Retinal pigment epithelial cell (primary cell): Measurements from ENCODE around the gene LAMA5.
A peak's percentile ranks its signal among the peaks of the same experiment; 100 is the strongest.

Experiments used
- DNase-seq: peaks from one replicate; pipeline ENCODE4 v3.0.0-alpha.2; 2010; ENCODE audit warnings: low read depth
- H3K4me3 ChIP-seq: 2 replicates; pipeline ENCODE4 v1.5.1; 2011; ENCODE audit warnings: mild to moderate bottlenecking, low read length, control low read depth, moderate library complexity
- TF ChIP-seq, protein P1 (sequence below): conservative IDR thresholded peaks from 2 replicates; pipeline ENCODE4 v1.5.1; 2011; ENCODE audit warnings: low read depth, low read length, control low read depth, inconsistent platforms

LAMA5 gene

GRCh38 chr20:62367136-62367632 lies at the start of gene LAMA5:
Gene LAMA5, minus strand, starts transcription at chr20:62367312. Its CDS starts 67 bp downstream, at chr20:62367245.
- peak within 1 kb of the TSS; percentile 86 for H3K4me3 ChIP-seq
- no peak for DNase-seq
- TF ChIP-seq, protein P1, sequence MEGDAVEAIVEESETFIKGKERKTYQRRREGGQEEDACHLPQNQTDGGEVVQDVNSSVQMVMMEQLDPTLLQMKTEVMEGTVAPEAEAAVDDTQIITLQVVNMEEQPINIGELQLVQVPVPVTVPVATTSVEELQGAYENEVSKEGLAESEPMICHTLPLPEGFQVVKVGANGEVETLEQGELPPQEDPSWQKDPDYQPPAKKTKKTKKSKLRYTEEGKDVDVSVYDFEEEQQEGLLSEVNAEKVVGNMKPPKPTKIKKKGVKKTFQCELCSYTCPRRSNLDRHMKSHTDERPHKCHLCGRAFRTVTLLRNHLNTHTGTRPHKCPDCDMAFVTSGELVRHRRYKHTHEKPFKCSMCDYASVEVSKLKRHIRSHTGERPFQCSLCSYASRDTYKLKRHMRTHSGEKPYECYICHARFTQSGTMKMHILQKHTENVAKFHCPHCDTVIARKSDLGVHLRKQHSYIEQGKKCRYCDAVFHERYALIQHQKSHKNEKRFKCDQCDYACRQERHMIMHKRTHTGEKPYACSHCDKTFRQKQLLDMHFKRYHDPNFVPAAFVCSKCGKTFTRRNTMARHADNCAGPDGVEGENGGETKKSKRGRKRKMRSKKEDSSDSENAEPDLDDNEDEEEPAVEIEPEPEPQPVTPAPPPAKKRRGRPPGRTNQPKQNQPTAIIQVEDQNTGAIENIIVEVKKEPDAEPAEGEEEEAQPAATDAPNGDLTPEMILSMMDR, result no peak

- H3K4me3 ChIP-seq, result no peak overlapping the region
- TF ChIP-seq, protein P1, result no peak
- DNase-seq, result no peak
Measured at GRCh38 chr20:62415354-62416111, 48.4 kb upstream of the LAMA5 start.

GRCh38 chr20:62413896-62414481 lies 46.9 kb upstream of the LAMA5 start:
- TF ChIP-seq, protein P1, result peak; percentile 31
- DNase-seq, result no peak
- H3K4me3 ChIP-seq, result no peak overlapping the region

DNA sequence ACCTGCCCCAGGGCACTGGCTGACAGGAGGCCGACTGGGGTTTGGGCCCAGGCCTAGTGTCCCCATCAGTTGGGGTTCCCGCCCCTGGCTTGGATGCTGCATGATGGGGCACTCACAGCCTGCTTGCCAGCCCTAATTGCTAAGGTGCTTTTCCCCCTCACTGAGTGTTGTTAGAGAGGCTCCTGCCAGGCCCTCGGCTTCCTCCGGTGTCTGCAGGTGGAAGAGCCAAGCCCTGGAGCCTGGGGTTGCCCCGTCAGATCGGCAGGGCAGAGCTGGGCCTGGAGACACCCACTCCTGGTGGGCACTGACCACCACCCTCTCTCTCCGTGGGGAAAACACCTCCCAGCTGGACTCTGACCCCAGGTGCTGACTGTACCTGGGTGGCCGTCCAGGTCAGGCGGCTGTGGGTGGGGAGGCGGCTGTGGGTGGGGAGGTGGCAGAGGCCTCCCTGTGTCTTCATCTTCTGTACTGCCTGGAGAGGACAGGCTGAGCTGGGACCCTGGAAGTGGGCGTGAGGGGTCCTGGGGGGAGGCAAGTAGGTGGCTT lies 46.0 kb upstream of the LAMA5 start:
- no peak overlapping the region for H3K4me3 ChIP-seq
- no peak for DNase-seq
- TF ChIP-seq, protein P1, result no peak

DNA sequence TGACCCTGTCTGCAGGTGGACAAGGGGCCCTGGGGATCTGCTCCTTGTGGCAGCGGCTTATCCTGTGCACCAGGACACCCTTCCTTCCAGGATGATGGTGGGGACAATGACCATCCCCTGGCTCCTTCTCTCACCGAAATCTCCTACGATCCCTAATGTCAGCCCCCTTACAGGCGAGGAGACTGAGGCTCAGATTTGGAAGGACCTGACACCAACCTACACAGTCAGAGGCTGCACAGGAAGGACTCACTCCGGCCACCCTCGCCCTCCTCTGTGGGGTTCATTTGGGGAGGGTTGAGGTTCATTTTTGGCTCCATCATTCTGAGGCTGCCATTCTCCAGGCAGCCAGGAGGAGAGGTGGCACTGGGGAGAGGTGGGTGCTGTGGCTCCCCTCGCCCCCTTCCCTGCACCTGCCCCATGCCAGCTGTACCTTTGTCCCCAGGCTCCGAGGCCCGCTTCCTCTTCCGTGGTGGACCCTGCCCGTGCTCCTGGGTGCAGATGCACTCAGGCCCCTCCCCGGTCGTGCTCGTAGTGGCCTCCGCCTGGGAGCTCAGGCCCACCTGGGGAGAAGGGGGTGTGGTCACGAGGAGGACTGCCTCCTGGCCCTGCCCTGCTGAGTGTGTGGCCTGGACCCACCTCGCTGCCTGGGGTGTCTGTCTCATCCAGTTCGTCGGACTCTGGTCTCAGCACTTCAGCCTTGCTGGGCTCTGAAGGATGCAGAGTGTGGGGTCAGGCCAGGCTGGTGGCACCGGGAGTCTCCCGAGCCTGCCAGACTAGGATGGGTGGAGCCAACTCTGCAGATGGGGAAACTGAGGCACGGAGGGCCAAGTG lies 45.3 kb upstream of the LAMA5 start:
- no peak for DNase-seq
- TF ChIP-seq, protein P1, result no peak
- no peak overlapping the region for H3K4me3 ChIP-seq

GRCh38 chr20:62411479-62412193 lies 44.5 kb upstream of the LAMA5 start:
- no peak overlapping the region for H3K4me3 ChIP-seq
- no peak for DNase-seq
- TF ChIP-seq, protein P1, result no peak
